Measurements from ENCODE around the gene HDDC2. TPM values are rescaled to one million over a fixed set of nuclear protein-coding genes. Genes with fewer than 3 reads are reported as not detected.

Gene HDDC2
- total RNA-seq, 1 donor from 2014 or later = 102 TPM

DNA sequence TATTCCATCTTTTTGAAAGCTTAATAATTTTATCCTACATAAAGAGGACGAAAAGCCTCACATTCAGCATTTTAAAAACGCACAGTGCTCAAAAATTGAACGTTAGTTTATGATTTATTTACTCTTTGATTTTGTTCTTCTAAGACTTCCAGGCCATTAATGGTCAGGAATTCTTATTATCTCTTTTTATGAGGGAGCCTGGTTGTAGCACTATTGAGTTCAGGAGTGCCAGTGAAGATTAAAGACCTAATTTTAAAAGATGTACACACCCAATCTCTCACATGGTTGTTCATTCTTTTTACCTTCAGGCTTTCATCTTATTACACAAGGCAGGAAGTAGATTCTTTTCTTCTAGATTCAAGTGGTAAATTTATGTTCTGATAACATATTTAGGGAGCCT is 68.6 kb downstream of the HDDC2 start:
- no peak for DNase-seq (ENCODE audit: low spot score in 2 of 2, unreplicated experiment in 2 of 2)
- no peak overlapping the region for H3K4me3 Mint-ChIP-seq
- peaks cover 60% of the 10 kb centered on the region for H3K4me1 Mint-ChIP-seq
- no peaks in the 10 kb centered on the region for H3K27me3 Mint-ChIP-seq (ENCODE audit: low read depth)
- H3K9me3 Mint-ChIP-seq = no peaks in the 10 kb centered on the region
- H3K27ac Mint-ChIP-seq = peak overlapping the region; percentile 94
- peaks cover 11% of the 10 kb centered on the region for H3K36me3 Mint-ChIP-seq
- TF ChIP-seq, protein P1, sequence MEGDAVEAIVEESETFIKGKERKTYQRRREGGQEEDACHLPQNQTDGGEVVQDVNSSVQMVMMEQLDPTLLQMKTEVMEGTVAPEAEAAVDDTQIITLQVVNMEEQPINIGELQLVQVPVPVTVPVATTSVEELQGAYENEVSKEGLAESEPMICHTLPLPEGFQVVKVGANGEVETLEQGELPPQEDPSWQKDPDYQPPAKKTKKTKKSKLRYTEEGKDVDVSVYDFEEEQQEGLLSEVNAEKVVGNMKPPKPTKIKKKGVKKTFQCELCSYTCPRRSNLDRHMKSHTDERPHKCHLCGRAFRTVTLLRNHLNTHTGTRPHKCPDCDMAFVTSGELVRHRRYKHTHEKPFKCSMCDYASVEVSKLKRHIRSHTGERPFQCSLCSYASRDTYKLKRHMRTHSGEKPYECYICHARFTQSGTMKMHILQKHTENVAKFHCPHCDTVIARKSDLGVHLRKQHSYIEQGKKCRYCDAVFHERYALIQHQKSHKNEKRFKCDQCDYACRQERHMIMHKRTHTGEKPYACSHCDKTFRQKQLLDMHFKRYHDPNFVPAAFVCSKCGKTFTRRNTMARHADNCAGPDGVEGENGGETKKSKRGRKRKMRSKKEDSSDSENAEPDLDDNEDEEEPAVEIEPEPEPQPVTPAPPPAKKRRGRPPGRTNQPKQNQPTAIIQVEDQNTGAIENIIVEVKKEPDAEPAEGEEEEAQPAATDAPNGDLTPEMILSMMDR (IDR thresholded peaks at IDR 0.05; ENCODE audit: unreplicated experiment) = no peak

DNA sequence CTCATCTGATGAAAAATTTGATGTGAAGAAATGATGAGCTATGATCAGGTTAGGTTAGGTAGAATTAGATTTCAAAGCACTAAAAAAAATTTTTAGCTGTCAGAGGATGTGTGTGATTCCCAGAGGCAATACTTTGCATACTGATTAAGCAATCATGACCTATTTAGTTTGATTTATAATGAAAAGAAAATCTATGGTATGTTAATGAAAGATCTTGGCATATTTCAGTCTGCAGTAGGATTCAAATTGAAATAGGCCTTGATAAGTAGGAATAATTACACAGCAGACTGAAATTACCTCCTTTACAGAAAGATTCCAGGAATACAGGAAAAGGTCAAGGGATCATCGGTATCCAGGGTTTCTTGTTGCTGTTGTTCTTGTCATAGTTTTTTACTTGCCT is 69.3 kb downstream of the HDDC2 start:
- Mint-ChIP-seq H3K4me3 (no peak overlapping the region), H3K4me1 (peaks cover 67% of the 10 kb centered on the region), H3K9me3 (no peaks in the 10 kb centered on the region), H3K27me3 (ENCODE audit: low read depth) (no peaks in the 10 kb centered on the region), H3K36me3 (peaks cover 7% of the 10 kb centered on the region), H3K27ac (peak overlapping the region; percentile 94)
- DNase-seq (ENCODE audit: low spot score in 2 of 2, unreplicated experiment in 2 of 2) = no peak
- TF ChIP-seq, protein P1 (IDR thresholded peaks at IDR 0.05; ENCODE audit: unreplicated experiment) = no peak

DNA sequence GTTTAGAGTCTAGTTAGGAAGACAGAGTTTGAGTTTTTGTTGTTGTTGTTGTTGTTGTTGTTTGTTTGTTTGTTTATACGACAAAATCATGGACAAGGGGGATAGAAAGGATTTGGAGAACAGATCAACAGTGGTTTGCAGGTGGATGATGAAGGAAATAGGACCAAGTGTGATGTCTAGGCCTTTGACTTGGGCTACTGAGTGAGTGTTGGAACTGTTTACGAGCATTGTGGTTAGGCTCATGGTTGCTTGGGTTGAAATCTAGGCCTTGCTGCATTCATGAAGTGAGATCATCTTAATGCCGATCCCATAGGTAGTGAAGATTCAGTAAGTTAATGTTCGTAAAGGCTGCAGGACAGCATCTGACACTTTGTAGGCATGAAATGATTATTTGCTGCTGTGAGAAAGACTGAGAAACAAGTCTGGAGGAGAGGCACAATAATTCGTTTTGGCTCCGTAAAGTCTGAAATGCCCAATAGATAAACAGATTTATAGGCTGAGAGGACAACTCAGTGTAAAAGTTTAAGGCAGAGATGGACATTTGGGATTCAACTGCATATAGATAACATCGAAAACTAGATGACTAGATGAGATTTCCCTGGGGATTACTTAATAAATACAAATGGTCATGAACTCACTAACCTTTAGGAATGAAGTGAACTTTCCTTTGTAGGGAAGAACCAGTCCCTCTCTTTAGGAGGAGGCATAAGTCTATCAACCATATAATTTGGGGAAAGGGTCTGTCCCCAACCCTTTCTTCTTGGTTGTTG is 70.0 kb downstream of the HDDC2 start:
- no peak overlapping the region for H3K4me3 Mint-ChIP-seq
- H3K27ac Mint-ChIP-seq = peak overlapping the region; percentile 94
- H3K27me3 Mint-ChIP-seq (ENCODE audit: low read depth) = no peaks in the 10 kb centered on the region
- peaks cover 74% of the 10 kb centered on the region for H3K4me1 Mint-ChIP-seq
- no peak for DNase-seq (ENCODE audit: low spot score in 2 of 2, unreplicated experiment in 2 of 2)
- TF ChIP-seq, protein P1 (IDR thresholded peaks at IDR 0.05; ENCODE audit: unreplicated experiment) = no peak
- H3K9me3 Mint-ChIP-seq = no peaks in the 10 kb centered on the region
- H3K36me3 Mint-ChIP-seq = peaks cover 2% of the 10 kb centered on the region

DNA sequence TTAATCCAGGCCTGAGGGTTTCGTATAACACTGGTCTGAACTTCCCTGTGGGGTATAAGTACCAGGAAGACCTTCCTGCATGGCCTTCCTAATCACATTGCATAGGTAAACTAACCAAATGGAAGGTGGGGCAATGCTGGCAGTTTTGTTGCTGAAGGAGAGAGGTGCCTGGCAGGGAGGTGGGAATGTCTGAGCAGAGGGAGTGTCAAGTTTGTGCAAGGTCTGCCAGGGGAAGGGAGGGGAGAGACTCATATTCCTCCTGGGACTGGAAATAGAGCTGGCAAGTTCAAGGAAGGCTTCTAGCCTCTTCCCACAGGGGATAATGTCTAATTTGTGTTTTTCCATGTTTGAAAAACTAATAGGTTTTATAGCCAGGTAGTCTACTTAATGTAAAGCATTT is 70.6 kb downstream of the HDDC2 start:
- Mint-ChIP-seq H3K4me1 (peaks cover 78% of the 10 kb centered on the region), H3K27ac (peak overlapping the region; percentile 94), H3K9me3 (no peaks in the 10 kb centered on the region), H3K4me3 (peak overlapping the region; percentile 8), H3K36me3 (no peaks in the 10 kb centered on the region), H3K27me3 (ENCODE audit: low read depth) (no peaks in the 10 kb centered on the region)
- TF ChIP-seq, protein P1 (IDR thresholded peaks at IDR 0.05; ENCODE audit: unreplicated experiment) = no peak
- no peak for DNase-seq (ENCODE audit: low spot score in 2 of 2, unreplicated experiment in 2 of 2)

DNA sequence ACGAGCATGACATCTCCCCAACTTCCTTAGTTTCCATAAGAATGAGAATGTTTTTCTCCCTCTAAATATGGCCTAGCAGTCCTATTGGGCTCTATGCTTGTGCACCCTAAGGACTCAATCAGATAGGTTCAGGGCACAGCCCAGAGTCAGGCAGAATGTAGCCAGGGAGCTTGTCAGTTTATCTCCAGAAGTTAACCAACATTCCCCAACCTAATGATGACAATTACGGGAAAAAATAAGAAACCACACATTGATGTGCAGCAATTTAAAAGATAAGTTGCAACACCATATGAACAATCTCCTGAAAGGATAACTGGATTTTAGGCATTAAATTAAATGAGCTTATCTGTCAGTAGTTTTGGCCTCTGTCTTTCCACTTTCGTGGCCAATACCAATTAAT is 71.1 kb downstream of the HDDC2 start:
- Mint-ChIP-seq H3K4me1 (peaks cover 80% of the 10 kb centered on the region), H3K27me3 (ENCODE audit: low read depth) (no peaks in the 10 kb centered on the region), H3K27ac (peak overlapping the region; percentile 94), H3K4me3 (no peak overlapping the region), H3K9me3 (no peaks in the 10 kb centered on the region), H3K36me3 (no peaks in the 10 kb centered on the region)
- TF ChIP-seq, protein P1 (IDR thresholded peaks at IDR 0.05; ENCODE audit: unreplicated experiment) = no peak
- no peak for DNase-seq (ENCODE audit: low spot score in 2 of 2, unreplicated experiment in 2 of 2)
